ENCODE measurements around the gene OLA1.

The OLA1 gene

DNA sequence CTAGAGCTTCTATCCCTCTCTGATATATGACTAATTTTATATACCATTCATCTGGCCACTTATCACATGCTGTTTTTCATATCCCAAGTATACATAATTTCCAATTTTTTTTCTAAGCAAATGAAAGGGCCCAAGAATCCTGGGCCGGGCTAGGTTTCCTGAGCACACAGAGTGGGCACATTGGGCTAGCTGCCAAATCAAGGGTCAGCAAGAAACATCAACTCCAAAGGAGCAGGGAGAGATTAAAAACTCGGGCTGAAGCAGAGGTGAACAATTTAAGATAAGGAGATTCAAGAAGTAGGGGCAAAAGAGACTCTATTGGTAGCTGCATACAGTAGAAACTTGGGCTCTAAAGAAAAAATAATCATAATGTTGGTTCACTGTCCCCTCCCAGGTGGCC is 39.0 kb downstream of the OLA1 start:
- Mint-ChIP-seq H3K27ac (no peak overlapping the region), H3K9me3 (no peaks in the 10 kb centered on the region), H3K4me3 (no peak overlapping the region), H3K27me3 (no peaks in the 10 kb centered on the region), H3K4me1 (peaks cover under 1% of the 10 kb centered on the region), H3K36me3 (ENCODE audit: low read depth) (peaks cover 18% of the 10 kb centered on the region)
- DNase-seq (no peak), ATAC-seq (no peak)

DNA sequence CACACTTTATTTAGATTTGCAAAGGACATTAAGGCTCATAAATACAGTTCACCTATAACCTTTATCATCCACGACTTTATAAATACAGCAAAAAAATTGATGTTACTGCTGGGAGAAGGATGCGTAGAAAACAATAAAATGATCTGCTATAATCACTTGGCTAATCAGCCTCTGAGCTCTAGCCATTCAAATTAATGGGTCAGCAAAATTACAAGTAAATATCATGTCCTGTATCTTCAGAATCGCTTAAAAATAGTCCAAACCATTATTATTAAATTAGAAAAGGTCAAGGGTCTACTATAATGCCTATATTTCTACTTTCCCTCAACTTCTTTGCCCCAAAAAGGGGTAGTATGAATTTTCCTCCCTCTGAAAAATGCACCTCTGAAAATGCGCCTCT is 40.3 kb downstream of the OLA1 start:
- Mint-ChIP-seq H3K4me3 (no peak overlapping the region), H3K36me3 (ENCODE audit: low read depth) (peaks cover 18% of the 10 kb centered on the region), H3K27me3 (no peaks in the 10 kb centered on the region), H3K9me3 (no peaks in the 10 kb centered on the region), H3K27ac (no peak overlapping the region), H3K4me1 (no peaks in the 10 kb centered on the region)
- no peak for ATAC-seq
- DNase-seq: no peak

- peaks cover 29% of the 10 kb centered on the region for H3K36me3 Mint-ChIP-seq (ENCODE audit: low read depth)
- ATAC-seq (no peak), DNase-seq (no peak)
- no peak overlapping the region for H3K27ac Mint-ChIP-seq
- no peak overlapping the region for H3K4me3 Mint-ChIP-seq
- H3K9me3 Mint-ChIP-seq: no peaks in the 10 kb centered on the region
- H3K4me1 Mint-ChIP-seq: no peaks in the 10 kb centered on the region
- no peaks in the 10 kb centered on the region for H3K27me3 Mint-ChIP-seq
Measured at GRCh38 chr2:174205562-174205961, 42.8 kb downstream of the OLA1 start.

DNA sequence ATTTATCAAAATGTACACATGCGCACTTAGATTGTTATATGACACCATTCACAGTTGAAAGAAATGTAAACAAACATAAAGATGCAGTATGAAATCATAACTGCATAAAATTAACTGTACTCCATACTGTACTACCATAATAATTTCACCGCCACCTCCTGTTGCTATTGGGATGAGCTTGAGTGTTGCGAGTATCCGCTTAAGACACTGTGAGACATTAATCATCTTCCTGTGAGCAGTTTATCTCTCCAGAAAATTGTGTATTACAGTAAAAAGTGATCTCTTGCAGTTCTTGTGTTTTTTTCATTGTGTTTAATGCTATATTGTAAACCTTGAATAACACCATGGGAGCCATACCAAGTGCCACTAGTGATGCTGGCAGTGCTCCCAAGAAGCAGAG is 46.1 kb downstream of the OLA1 start:
- H3K4me1 Mint-ChIP-seq: no peaks in the 10 kb centered on the region
- H3K36me3 Mint-ChIP-seq (ENCODE audit: low read depth): peaks cover 17% of the 10 kb centered on the region
- no peak overlapping the region for H3K4me3 Mint-ChIP-seq
- DNase-seq: no peak
- no peaks in the 10 kb centered on the region for H3K9me3 Mint-ChIP-seq
- H3K27me3 Mint-ChIP-seq: no peaks in the 10 kb centered on the region
- no peak for ATAC-seq
- H3K27ac Mint-ChIP-seq: no peak overlapping the region

DNA sequence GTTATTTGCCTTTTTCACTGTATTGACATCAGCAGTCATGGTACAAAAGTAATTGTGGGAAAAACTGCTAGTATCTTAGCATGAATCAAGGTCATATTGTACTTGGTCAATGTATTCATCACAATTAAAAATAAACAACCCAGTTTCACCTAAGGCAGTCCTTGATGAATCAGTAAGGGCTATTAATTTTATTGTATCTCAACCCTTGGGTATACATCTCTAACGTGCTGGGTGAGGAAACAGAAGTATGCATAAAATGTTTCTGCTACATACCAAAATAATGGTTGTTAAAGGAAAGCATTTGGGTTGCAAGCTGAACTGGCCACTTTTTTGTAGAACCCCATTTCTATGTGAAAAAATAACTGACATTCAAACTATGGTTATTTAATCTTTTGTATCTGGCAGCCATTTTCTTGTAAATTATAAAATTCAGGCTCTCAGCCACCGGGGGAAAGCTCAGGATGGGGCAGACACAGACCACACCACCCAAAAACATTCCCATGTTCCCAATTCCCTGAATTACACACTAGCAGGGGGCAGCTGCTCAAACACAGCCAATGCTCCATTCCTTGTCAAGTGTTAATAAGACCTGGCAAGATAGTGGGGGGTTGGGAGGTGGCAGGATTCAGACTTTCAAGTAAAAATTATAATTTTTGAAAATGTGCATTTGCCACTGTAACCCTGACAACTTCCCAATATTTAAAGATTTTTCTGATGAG is 49.3 kb downstream of the OLA1 start:
- Mint-ChIP-seq H3K27ac (no peak overlapping the region), H3K9me3 (no peaks in the 10 kb centered on the region), H3K36me3 (ENCODE audit: low read depth) (peaks cover 19% of the 10 kb centered on the region), H3K4me3 (no peak overlapping the region), H3K27me3 (no peaks in the 10 kb centered on the region), H3K4me1 (no peaks in the 10 kb centered on the region)
- DNase-seq (no peak), ATAC-seq (no peak)

DNA sequence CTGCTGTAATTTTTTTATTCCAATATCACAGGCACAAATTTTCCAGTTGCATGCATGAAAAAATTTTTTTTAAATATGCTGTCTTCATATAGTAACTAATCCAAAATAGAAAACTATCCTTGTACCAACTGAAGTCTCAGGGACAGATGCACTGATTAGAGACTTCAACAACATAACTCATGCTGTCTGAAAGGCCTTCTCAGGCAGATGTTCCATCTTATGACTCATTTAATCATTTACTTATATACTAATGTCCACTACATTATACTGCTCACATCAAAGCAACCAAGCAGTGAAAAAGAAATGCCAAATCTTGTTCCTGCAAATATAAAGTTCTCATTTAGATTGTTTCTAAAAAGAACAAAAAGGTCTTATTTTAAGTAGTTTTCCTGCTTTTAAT is 53.1 kb downstream of the OLA1 start:
- no peak overlapping the region for H3K27ac Mint-ChIP-seq
- DNase-seq: no peak
- H3K4me1 Mint-ChIP-seq: no peaks in the 10 kb centered on the region
- ATAC-seq: no peak
- H3K9me3 Mint-ChIP-seq: no peaks in the 10 kb centered on the region
- H3K4me3 Mint-ChIP-seq: no peak overlapping the region
- peaks cover 8% of the 10 kb centered on the region for H3K36me3 Mint-ChIP-seq (ENCODE audit: low read depth)
- no peaks in the 10 kb centered on the region for H3K27me3 Mint-ChIP-seq

GRCh38 chr2:174193737-174194136 is 54.6 kb downstream of the OLA1 start:
- Mint-ChIP-seq H3K4me3 (no peak overlapping the region), H3K9me3 (no peaks in the 10 kb centered on the region), H3K36me3 (ENCODE audit: low read depth) (peaks cover 8% of the 10 kb centered on the region), H3K27me3 (no peaks in the 10 kb centered on the region), H3K4me1 (no peaks in the 10 kb centered on the region), H3K27ac (no peak overlapping the region)
- no peak for DNase-seq
- no peak for ATAC-seq

- Mint-ChIP-seq H3K9me3 (no peaks in the 10 kb centered on the region), H3K4me1 (no peaks in the 10 kb centered on the region), H3K4me3 (no peak overlapping the region), H3K27ac (no peak overlapping the region), H3K27me3 (no peaks in the 10 kb centered on the region), H3K36me3 (ENCODE audit: low read depth) (peaks cover 11% of the 10 kb centered on the region)
- DNase-seq (no peak), ATAC-seq (no peak)
Measured at GRCh38 chr2:174192664-174193063, 55.7 kb downstream of the OLA1 start.

DNA sequence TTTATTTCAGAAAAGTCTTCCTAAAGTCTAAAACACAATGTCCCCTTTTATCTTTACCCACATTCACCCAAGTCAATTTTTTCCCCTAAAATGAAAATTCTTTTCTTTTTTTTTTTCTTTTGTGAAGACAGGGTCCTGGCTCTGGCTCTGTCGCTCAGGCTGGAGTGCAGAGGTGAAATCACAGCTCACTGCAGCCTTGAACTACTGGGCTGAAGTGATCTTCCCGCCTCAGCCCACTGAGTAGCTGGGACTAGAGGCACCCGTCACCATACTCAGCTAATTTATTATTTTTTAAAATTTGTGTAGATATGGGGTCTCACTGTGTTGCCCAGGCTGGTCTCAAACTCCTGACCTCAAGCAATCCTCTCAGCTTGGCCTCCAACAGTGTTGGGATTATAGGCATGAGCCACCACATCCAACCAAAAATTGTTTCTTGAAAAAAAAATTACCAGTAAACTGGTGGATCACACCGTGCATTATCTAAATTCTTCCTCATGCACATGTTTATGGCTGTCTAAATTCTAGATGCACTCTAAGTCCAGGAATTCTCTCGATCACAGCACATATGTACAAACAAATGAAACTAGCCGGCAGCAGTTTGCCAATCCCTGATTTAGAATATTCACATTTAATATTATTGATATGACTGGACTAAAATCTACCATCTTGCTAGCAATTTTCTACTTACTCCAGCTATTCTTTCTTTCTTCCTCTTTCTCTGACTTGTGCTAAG is 56.8 kb downstream of the OLA1 start:
- DNase-seq: no peak
- no peak for ATAC-seq
- H3K27me3 Mint-ChIP-seq: no peaks in the 10 kb centered on the region
- no peaks in the 10 kb centered on the region for H3K4me1 Mint-ChIP-seq
- H3K9me3 Mint-ChIP-seq: no peaks in the 10 kb centered on the region
- peaks cover 16% of the 10 kb centered on the region for H3K36me3 Mint-ChIP-seq (ENCODE audit: low read depth)
- no peak overlapping the region for H3K4me3 Mint-ChIP-seq
- H3K27ac Mint-ChIP-seq: no peak overlapping the region

- peaks cover 7% of the 10 kb centered on the region for H3K4me1 Mint-ChIP-seq
- peaks cover 29% of the 10 kb centered on the region for H3K36me3 Mint-ChIP-seq (ENCODE audit: low read depth)
- ATAC-seq (no peak), DNase-seq (no peak)
- H3K27me3 Mint-ChIP-seq: no peaks in the 10 kb centered on the region
- no peak overlapping the region for H3K27ac Mint-ChIP-seq
- no peak overlapping the region for H3K4me3 Mint-ChIP-seq
- no peaks in the 10 kb centered on the region for H3K9me3 Mint-ChIP-seq
Measured at GRCh38 chr2:174184915-174185314, 63.4 kb downstream of the OLA1 start.

DNA sequence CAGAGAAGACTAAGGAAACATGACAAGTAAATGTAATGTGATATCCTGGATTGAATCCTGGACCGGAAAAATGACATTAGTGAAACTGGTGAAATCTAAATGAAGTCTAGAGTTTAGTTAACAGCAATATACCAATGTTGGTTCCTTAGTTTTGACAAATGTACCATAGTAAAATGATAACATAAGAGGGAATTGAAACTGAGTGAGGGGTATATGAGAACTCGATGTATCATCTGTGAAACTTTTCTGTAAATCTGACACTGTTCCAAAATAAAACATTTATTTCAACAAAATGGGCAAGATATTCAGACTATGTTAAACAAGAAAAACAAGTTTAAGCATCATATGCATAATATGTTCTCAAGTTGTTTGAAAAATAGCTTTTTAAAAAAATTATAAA is 63.8 kb downstream of the OLA1 start:
- Mint-ChIP-seq H3K36me3 (ENCODE audit: low read depth) (peaks cover 29% of the 10 kb centered on the region), H3K9me3 (no peaks in the 10 kb centered on the region), H3K27ac (no peak overlapping the region), H3K4me1 (peaks cover 7% of the 10 kb centered on the region), H3K27me3 (no peaks in the 10 kb centered on the region), H3K4me3 (no peak overlapping the region)
- DNase-seq (no peak), ATAC-seq (no peak)

DNA sequence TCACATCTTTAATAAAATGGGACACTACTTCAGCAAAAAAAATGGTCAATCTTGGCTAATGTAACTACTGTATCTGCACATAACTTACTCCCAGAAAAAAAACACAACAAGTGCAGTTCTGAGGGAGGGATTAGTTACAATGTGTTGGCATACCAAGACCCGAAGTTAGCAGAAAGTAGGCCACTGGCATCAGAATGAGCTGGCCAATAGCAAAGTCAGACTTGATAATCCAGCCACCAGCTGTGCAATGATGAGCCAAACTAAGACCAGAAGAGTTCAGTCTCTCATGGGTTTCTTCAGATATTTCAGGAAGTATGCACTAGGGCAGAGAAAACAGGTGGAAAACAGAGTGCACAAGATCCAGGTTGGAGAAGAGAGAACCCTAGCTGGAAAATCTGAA is 65.3 kb downstream of the OLA1 start:
- Mint-ChIP-seq H3K27ac (no peak overlapping the region), H3K36me3 (ENCODE audit: low read depth) (peaks cover 29% of the 10 kb centered on the region), H3K4me3 (no peak overlapping the region), H3K4me1 (peaks cover 7% of the 10 kb centered on the region), H3K27me3 (no peaks in the 10 kb centered on the region), H3K9me3 (no peaks in the 10 kb centered on the region)
- ATAC-seq (no peak), DNase-seq (no peak)

- Mint-ChIP-seq H3K27ac (no peak overlapping the region), H3K4me1 (peaks cover 12% of the 10 kb centered on the region), H3K27me3 (no peaks in the 10 kb centered on the region), H3K36me3 (ENCODE audit: low read depth) (peaks cover 28% of the 10 kb centered on the region), H3K4me3 (no peak overlapping the region), H3K9me3 (peaks cover 5% of the 10 kb centered on the region)
- DNase-seq: no peak
- ATAC-seq: no peak
Measured at GRCh38 chr2:174181368-174181767, 67.0 kb downstream of the OLA1 start.

- H3K9me3 Mint-ChIP-seq: peaks cover 8% of the 10 kb centered on the region
- no peak overlapping the region for H3K27ac Mint-ChIP-seq
- H3K4me1 Mint-ChIP-seq: peaks cover 11% of the 10 kb centered on the region
- H3K36me3 Mint-ChIP-seq (ENCODE audit: low read depth): peaks cover 32% of the 10 kb centered on the region
- no peak for ATAC-seq
- DNase-seq: no peak
- H3K4me3 Mint-ChIP-seq: no peak overlapping the region
- H3K27me3 Mint-ChIP-seq: no peaks in the 10 kb centered on the region
Measured at GRCh38 chr2:174180726-174181236, 67.6 kb downstream of the OLA1 start.

- ATAC-seq (no peak), DNase-seq (no peak)
- Mint-ChIP-seq H3K4me1 (peaks cover 11% of the 10 kb centered on the region), H3K4me3 (no peak overlapping the region), H3K9me3 (peaks cover 13% of the 10 kb centered on the region), H3K27ac (no peak overlapping the region), H3K36me3 (ENCODE audit: low read depth) (peaks cover 37% of the 10 kb centered on the region), H3K27me3 (no peaks in the 10 kb centered on the region)
Measured at GRCh38 chr2:174180165-174180724, 68.1 kb downstream of the OLA1 start.

Measured in activated naive CD8-positive, alpha-beta T cell treated with anti-CD3 and anti-CD28 coated beads, Interleukin-2, amount 50 U/mL, for 24 hours (primary cell).